Fibroblast of skin of right quadriceps (primary cell): ENCODE results near the gene SPRR2E.
"Not testable (repeated sequence)": the region's sequence is repeated elsewhere in the genome, so short reads cannot be mapped to it uniquely, and the experiment has no call there.

Source experiments
- DNase-seq: peaks from one replicate; pipeline ENCODE4 v3.0.0-alpha.2; 2013

Gene SPRR2E

DNA sequence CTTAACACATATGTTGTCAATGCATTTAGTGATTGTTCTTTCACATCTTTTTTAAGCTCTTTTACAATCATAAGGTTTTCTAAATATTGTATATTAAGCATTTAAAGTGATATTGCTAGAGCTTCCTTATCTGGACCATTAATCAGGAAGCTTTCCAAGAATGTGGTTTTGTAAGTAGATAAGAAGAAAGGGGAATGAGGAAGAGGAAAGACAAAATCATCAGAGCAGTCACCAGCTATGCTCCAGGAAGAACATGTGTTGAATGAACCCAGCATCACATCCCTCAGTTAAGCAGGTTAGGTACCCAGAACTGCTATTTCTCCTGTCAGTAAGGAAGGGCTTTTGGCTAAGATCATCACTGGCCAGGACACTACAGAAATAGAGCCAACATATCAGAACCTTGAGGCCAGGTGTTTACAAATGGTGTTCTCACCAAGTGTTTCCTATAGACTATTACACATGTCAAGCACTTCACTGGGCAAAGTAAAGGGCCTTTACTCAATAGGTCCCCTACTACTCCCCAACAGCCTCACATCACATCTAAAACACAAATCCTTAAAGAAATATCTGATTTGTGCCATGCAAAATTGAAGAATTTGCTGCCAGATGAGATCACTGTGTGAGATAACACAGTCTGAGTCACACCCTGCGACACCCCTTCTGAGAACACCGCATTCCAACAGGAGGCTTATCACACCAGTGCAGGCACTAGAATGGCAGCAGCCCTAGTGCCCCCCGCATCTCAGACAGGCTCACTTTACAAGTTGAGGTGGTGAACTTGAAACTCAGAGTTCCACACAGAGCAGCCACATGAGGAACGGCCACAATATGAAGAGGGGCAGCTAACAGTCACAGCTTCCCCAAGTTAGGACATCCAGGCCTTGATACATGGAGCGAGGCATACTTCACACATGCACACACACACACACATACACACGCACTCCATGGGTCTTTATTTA, 35.2 kb downstream of the SPRR2E start:
- DNase-seq, result no peak

GRCh38 chr1:153058154-153058553, 36.2 kb downstream of the SPRR2E start:
- no peak for DNase-seq

DNA sequence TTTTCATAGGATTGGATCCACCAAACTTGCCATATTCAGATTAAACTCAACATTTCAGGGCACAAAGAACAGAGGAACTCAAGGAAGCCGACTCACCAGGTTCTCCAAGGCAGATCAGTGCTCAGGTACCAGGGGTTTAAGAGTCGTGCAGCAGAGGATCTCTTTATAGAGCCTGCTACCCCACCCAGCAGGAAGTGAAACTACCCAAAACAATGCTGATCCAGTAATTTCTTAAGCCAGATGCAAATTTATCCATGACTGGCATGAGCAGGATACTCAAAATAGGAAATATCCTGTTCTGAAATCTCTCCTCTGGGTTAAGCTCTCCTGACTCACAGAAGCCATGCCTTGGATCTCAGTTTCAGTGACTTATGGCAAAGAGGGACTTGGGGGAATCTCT, 37.0 kb downstream of the SPRR2E start, which contains the start of gene SPRR2A:
TSS of gene SPRR2A (minus strand) at position 138 of the 400 bp plus-strand sequence. CDS start 777 bp downstream, outside the sequence.
- DNase-seq, result no peak

GRCh38 chr1:153056111-153056510, 38.2 kb downstream of the SPRR2E start:
- not testable (repeated sequence) for DNase-seq

GRCh38 chr1:153049211-153049610, 45.1 kb downstream of the SPRR2E start:
- no peak for DNase-seq
